ENCODE measurements around the gene GOSR2. TPM values are rescaled to one million over a fixed set of nuclear protein-coding genes. Genes with fewer than 3 reads are reported as not detected.

The GOSR2 gene
- total and polyA plus RNA-seq, 9 of the 15 experiments (the other 6 are each of a cell fraction or from before 2014, with no cell fraction given) = 32.7 to 96.3 (median 48.9) TPM

DNA sequence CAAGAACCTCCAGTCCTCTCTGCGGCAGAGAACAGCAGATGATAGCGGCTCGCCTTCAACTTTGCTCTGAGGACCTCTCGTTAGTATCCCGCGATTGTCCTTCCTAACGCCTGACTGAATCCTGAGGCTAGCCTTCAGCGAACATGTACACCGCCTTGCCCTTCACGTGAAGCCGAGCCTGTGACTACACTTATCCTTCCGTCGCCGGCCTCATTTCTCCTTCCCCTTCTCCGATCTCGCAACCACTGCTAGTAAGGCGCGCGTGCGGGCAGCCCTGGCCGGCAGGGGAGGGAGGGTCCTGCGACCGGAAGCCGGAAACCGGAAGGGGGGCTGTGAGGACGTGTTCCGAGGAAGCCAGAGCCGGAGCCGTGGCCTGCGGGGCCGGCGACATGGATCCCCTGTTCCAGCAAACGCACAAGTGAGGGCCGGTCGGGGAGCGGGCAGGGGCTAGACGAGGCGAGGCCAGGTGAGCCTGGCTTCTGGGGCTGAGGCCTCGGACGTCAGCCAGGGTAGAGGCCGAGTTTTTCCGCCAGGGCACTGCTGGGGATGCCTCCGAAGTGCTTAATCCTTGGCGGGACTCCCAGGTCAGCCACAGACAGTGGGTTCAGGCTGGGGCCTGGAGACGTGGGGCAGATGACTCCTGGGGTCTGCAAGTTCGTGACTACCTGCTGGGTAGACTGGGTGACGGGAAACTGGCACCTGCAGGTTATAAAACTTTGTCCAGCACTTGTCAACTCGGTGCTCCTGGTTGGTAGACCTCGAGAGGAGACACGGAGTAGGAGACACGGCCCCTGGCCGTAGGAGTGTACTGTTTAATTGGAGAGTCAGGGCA lies at the start of gene GOSR2 (continued):
- TF ChIP-seq, protein P1, sequence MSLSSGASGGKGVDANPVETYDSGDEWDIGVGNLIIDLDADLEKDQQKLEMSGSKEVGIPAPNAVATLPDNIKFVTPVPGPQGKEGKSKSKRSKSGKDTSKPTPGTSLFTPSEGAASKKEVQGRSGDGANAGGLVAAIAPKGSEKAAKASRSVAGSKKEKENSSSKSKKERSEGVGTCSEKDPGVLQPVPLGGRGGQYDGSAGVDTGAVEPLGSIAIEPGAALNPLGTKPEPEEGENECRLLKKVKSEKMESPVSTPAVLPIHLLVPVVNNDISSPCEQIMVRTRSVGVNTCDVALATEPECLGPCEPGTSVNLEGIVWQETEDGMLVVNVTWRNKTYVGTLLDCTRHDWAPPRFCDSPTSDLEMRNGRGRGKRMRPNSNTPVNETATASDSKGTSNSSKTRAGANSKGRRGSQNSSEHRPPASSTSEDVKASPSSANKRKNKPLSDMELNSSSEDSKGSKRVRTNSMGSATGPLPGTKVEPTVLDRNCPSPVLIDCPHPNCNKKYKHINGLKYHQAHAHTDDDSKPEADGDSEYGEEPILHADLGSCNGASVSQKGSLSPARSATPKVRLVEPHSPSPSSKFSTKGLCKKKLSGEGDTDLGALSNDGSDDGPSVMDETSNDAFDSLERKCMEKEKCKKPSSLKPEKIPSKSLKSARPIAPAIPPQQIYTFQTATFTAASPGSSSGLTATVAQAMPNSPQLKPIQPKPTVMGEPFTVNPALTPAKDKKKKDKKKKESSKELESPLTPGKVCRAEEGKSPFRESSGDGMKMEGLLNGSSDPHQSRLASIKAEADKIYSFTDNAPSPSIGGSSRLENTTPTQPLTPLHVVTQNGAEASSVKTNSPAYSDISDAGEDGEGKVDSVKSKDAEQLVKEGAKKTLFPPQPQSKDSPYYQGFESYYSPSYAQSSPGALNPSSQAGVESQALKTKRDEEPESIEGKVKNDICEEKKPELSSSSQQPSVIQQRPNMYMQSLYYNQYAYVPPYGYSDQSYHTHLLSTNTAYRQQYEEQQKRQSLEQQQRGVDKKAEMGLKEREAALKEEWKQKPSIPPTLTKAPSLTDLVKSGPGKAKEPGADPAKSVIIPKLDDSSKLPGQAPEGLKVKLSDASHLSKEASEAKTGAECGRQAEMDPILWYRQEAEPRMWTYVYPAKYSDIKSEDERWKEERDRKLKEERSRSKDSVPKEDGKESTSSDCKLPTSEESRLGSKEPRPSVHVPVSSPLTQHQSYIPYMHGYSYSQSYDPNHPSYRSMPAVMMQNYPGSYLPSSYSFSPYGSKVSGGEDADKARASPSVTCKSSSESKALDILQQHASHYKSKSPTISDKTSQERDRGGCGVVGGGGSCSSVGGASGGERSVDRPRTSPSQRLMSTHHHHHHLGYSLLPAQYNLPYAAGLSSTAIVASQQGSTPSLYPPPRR (CRISPR knock-in tag; IDR thresholded peaks at IDR 0.05; ENCODE audit: borderline replicate concordance) = peak; percentile 79; the same call in 1 of the 2 replicates
- TF ChIP-seq JUND (IDR thresholded peaks at IDR 0.05; ENCODE audit: borderline replicate concordance, low read depth, low read length) (peak; percentile 70), JUND (tag; IDR thresholded peaks at IDR 0.05; ENCODE audit: borderline replicate concordance, low read depth, low read length) (0 out of 3 replicates have a peak, but pooled peaks have one; percentile 37), KLF1 (tag; IDR thresholded peaks at IDR 0.05) (peak; percentile 87), COPS2 (conservative IDR thresholded peaks at IDR 0.05) (no peak), KAT2B (IDR thresholded peaks at IDR 0.05; ENCODE audit: low read depth, low read length) (no peak), TRIM24 (IDR thresholded peaks at IDR 0.05) (no peak; a peak in 1 of 4 replicates), ILF3 (IDR thresholded peaks at IDR 0.05; ENCODE audit: borderline replicate concordance) (no peak), ILK (tag; IDR thresholded peaks at IDR 0.05; ENCODE audit: borderline replicate concordance, low read depth) (no peak), TOE1 (IDR thresholded peaks at IDR 0.05; ENCODE audit: borderline replicate concordance) (peak; percentile 93), TOE1 (CRISPR knock-in tag; IDR thresholded peaks at IDR 0.05; ENCODE audit: borderline replicate concordance, low read depth) (0 out of 2 replicates have a peak, but pooled peaks have one; percentile 86), NCOR1 (IDR thresholded peaks at IDR 0.05) (peak; percentile 33), YBX1 (IDR thresholded peaks at IDR 0.05) (no peak), ZNF696 (CRISPR knock-in tag; conservative IDR thresholded peaks at IDR 0.05) (no peak), ZFP30 (CRISPR knock-in tag; IDR thresholded peaks at IDR 0.05; ENCODE audit: borderline replicate concordance) (no peak), ZNF224 (CRISPR knock-in tag; IDR thresholded peaks at IDR 0.05) (no peak)
- TF ChIP-seq, protein P2, sequence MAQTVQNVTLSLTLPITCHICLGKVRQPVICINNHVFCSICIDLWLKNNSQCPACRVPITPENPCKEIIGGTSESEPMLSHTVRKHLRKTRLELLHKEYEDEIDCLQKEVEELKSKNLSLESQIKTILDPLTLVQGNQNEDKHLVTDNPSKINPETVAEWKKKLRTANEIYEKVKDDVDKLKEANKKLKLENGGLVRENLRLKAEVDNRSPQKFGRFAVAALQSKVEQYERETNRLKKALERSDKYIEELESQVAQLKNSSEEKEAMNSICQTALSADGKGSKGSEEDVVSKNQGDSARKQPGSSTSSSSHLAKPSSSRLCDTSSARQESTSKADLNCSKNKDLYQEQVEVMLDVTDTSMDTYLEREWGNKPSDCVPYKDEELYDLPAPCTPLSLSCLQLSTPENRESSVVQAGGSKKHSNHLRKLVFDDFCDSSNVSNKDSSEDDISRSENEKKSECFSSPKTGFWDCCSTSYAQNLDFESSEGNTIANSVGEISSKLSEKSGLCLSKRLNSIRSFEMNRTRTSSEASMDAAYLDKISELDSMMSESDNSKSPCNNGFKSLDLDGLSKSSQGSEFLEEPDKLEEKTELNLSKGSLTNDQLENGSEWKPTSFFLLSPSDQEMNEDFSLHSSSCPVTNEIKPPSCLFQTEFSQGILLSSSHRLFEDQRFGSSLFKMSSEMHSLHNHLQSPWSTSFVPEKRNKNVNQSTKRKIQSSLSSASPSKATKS (CRISPR knock-in tag; IDR thresholded peaks at IDR 0.05) = no peak
- TF ChIP-seq, protein P3, sequence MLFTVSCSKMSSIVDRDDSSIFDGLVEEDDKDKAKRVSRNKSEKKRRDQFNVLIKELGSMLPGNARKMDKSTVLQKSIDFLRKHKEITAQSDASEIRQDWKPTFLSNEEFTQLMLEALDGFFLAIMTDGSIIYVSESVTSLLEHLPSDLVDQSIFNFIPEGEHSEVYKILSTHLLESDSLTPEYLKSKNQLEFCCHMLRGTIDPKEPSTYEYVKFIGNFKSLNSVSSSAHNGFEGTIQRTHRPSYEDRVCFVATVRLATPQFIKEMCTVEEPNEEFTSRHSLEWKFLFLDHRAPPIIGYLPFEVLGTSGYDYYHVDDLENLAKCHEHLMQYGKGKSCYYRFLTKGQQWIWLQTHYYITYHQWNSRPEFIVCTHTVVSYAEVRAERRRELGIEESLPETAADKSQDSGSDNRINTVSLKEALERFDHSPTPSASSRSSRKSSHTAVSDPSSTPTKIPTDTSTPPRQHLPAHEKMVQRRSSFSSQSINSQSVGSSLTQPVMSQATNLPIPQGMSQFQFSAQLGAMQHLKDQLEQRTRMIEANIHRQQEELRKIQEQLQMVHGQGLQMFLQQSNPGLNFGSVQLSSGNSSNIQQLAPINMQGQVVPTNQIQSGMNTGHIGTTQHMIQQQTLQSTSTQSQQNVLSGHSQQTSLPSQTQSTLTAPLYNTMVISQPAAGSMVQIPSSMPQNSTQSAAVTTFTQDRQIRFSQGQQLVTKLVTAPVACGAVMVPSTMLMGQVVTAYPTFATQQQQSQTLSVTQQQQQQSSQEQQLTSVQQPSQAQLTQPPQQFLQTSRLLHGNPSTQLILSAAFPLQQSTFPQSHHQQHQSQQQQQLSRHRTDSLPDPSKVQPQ (CRISPR knock-in tag; IDR thresholded peaks at IDR 0.05; ENCODE audit: borderline replicate concordance) = no peak
